ENCODE data around the gene ALDH7A1. TPM values are rescaled to one million over a fixed set of nuclear protein-coding genes. Genes with fewer than 3 reads are reported as not detected.
A peak's percentile ranks its signal among the peaks of the same experiment; 100 is the strongest.
"Not testable (repeated sequence)": the region's sequence is repeated elsewhere in the genome, so short reads cannot be mapped to it uniquely, and the experiment has no call there.

Gene ALDH7A1
- total and polyA plus RNA-seq, 10 donors, result 8.0 to 18.3 (median 12.5) TPM

- 44 to 60% (median 56%) methylated on average over 4 of the region's 4 CpGs for WGBS, 5 donors
- Histone ChIP-seq H3K27ac (peak overlapping the region in 6 of 8 donors; percentile 7 to 57 (median 22)), H3K4me3 (no peak overlapping the region), H3K4me1 (peaks cover 0 to 4% (median 0%) of the 10 kb centered on the region in 6 donors), H3K27me3 (replicated peaks in 1 of 7) (no peaks in the 10 kb centered on the region), H3K36me3 (peaks cover 0 to 87% (median 47%) of the 10 kb centered on the region in 6 donors), H3K9me3 (no peaks in the 10 kb centered on the region)
- peak in 1 of 3 donors; percentile 32 for TF ChIP-seq POLR2AphosphoS5 (IDR thresholded peaks at IDR 0.05)
- no peak for TF ChIP-seq CTCF (IDR thresholded peaks at IDR 0.05 in 8 of 11, conservative IDR thresholded peaks at IDR 0.05 in 3 of 11)
- TF ChIP-seq POLR2A (IDR thresholded peaks at IDR 0.05), result no peak
- intact Hi-C loops (cut with DNase I; ENCODE audit: low total_unique reads), result no loop called here
- DNase-seq, result no peak
Measured at GRCh38 chr5:126624534-126624933, 29.5 kb upstream of the ALDH7A1 start.

DNA sequence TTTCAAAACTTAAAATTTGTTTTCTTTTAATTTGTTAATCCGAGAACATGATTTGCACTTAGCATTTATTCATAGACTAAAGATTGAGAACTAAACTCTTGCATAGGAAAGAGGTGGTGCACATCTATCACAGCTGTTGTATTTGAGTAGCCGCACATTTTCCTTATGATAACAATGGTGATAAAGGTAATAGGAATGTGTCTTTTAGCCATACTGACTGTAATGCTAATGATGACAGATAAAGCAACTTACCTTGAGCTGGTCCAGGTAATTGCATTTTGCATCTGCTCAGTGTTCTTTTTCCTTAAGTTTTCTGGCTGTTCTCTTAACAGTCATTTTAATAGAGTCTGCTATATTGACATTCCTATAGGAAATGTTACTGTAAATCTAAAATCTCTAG is 24.8 kb upstream of the ALDH7A1 start:
- H3K27me3 ChIP-seq (replicated peaks in 1 of 7), result no peaks in the 10 kb centered on the region
- intact Hi-C loops (cut with DNase I; ENCODE audit: low total_unique reads), result no loop called here
- WGBS, 5 donors, result 91 to 99% (median 96%) methylated on average over 2 of the region's 2 CpGs
- no peak overlapping the region for H3K27ac ChIP-seq
- H3K4me1 ChIP-seq, result peaks cover 0 to 10% (median 0%) of the 10 kb centered on the region in 6 donors
- TF ChIP-seq POLR2A (IDR thresholded peaks at IDR 0.05), result no peak
- TF ChIP-seq CTCF (IDR thresholded peaks at IDR 0.05 in 8 of 11, conservative IDR thresholded peaks at IDR 0.05 in 3 of 11), result no peak
- TF ChIP-seq POLR2AphosphoS5 (IDR thresholded peaks at IDR 0.05), result no peak
- no peak for DNase-seq
- peaks cover 3 to 100% (median 55%) of the 10 kb centered on the region in 6 donors for H3K36me3 ChIP-seq
- no peak overlapping the region for H3K4me3 ChIP-seq
- H3K9me3 ChIP-seq, result no peaks in the 10 kb centered on the region

DNA sequence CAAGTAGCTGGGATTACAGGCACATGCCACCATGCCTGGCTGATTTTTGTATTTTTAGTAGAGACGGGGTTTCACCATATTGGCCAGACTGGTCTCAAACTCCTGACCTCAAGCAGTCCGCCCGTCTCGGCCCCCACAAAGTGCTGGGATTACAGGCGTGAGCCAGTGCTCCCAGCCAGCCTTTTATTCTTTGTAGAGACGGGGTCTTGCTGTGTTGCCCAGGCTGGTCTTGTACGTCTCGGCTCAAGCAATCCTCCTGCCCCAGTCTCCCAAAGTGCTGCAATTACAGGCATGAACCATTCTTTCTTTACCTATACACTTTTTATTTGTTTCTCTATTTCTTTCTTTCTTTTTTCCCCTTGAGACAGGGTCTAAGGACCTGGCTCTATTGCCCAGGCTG is 22.6 kb upstream of the ALDH7A1 start:
- H3K27me3 ChIP-seq (replicated peaks in 1 of 7); DNase-seq; H3K4me3 ChIP-seq; intact Hi-C loops (cut with DNase I; ENCODE audit: low total_unique reads); H3K27ac ChIP-seq; H3K9me3 ChIP-seq: not testable (repeated sequence)
- Histone ChIP-seq H3K36me3 (peaks cover 3 to 100% (median 50%) of the 10 kb centered on the region in 6 donors), H3K4me1 (peaks cover 0 to 20% (median 0%) of the 10 kb centered on the region in 6 donors)
- WGBS, 5 donors, result 95 to 98% (median 96%) methylated on average over 8 of the region's 8 CpGs

GRCh38 chr5:126615286-126615685 is 20.3 kb upstream of the ALDH7A1 start:
- Histone ChIP-seq H3K27ac (no peak overlapping the region), H3K9me3 (no peaks in the 10 kb centered on the region), H3K4me3 (no peak overlapping the region), H3K4me1 (peaks cover 0 to 20% (median 0%) of the 10 kb centered on the region in 6 donors), H3K36me3 (peaks cover 3 to 100% (median 49%) of the 10 kb centered on the region in 6 donors), H3K27me3 (replicated peaks in 1 of 7) (no peaks in the 10 kb centered on the region)
- TF ChIP-seq POLR2AphosphoS5 (IDR thresholded peaks at IDR 0.05) (no peak), POLR2A (IDR thresholded peaks at IDR 0.05) (no peak), CTCF (IDR thresholded peaks at IDR 0.05 in 8 of 11, conservative IDR thresholded peaks at IDR 0.05 in 3 of 11) (no peak)
- DNase-seq, result no peak
- 75 to 94% (median 83%) methylated on average over 4 of the region's 4 CpGs for WGBS, 5 donors
- intact Hi-C loops (cut with DNase I; ENCODE audit: low total_unique reads), result no loop called here

Measured in spleen (tissue), 11 donors.